Breast epithelium (tissue), 4 donors: Measurements from ENCODE around the gene MAPT. TPM values are rescaled to one million over a fixed set of nuclear protein-coding genes. Genes with fewer than 3 reads are reported as not detected.
A peak's percentile ranks its signal among the peaks of the same experiment; 100 is the strongest.
"Not testable (repeated sequence)": the region's sequence is repeated elsewhere in the genome, so short reads cannot be mapped to it uniquely, and the experiment has no call there.

ENCODE experiments used
- DNase-seq, 2 donors: peaks; one replicate each; pipeline ENCODE4 v3.0.0-alpha.2; 2019; ENCODE audit warnings: low spot score in 2 of 2
- H3K27ac ChIP-seq, 2 donors: fragments of 200-600 bp; sonication (generic) in 1 of 2; one replicate each; pipeline ENCODE4 v1.5.1; 2016 to 2019; ENCODE audit warnings: mild to moderate bottlenecking in 1 of 2
- H3K27me3 ChIP-seq, 2 donors: fragments of 200-600 bp; sonication (generic) in 1 of 2; one replicate each; pipeline versions ENCODE4 v1.5.1 to v1.6.0; 2017 to 2019; ENCODE audit warnings: control low read depth in 1 of 2, mild to moderate bottlenecking in 1 of 2
- H3K36me3 ChIP-seq: fragments of 200-600 bp; one replicate; pipeline ENCODE4 v1.5.1; 2019
- H3K4me1 ChIP-seq, 2 donors: fragments of 200-600 bp; sonication (generic); one replicate each; pipeline ENCODE4 v1.5.1; 2016 to 2019; ENCODE audit warnings: control low read depth in 1 of 2
- H3K4me3 ChIP-seq, 3 donors: fragments of 200-600 bp; sonication (generic); 1 replicate in 2 of 3; 2 replicates in 1 of 3; pipeline ENCODE4 v1.5.1; 2016 to 2019; ENCODE audit warnings: mild to moderate bottlenecking in 3 of 3, moderate library complexity in 2 of 3
- H3K9me3 ChIP-seq, 2 donors: fragments of 200-600 bp; sonication (generic) in 1 of 2; one replicate each; pipeline ENCODE4 v1.5.1; 2016 to 2019; ENCODE audit warnings: control low read depth in 1 of 2
- CTCF ChIP-seq, 3 donors: fragments of 450-650 bp; IDR thresholded peaks; one replicate each; pipeline ENCODE4 v1.5.1; 2016 to 2017; ENCODE audit warnings: antibody characterized with exemption in 3 of 3, mild to moderate bottlenecking in 3 of 3, moderate library complexity in 3 of 3
- POLR2A ChIP-seq: fragments of 450-650 bp; IDR thresholded peaks from one replicate; pipeline ENCODE4 v1.6.1; 2016; ENCODE audit warnings: antibody characterized with exemption, mild to moderate bottlenecking, moderate library complexity
- POLR2AphosphoS5 ChIP-seq, 3 donors: sonication (generic); formaldehyde crosslinking; IDR thresholded peaks; one replicate each; pipeline ENCODE4 v1.6.1; 2017; ENCODE audit warnings: antibody characterized with exemption in 3 of 3
- intact Hi-C: fragments of 100-400 bp; cut with DNase I; formaldehyde crosslinking; loops from one replicate; pipeline ENCODE4 v1.15.1; 2023; ENCODE audit warnings: low total_unique reads
- total RNA-seq, 3 donors: library from RNA; depleted of rRNA; stranded (reverse); fragments of >200 nt; gene quantifications; one replicate each; pipeline ENCODE4 v1.1.0, GENCODE V29; 2016

MAPT gene
- total RNA-seq, 3 donors from 2014 or later: 9.9 to 15.1 (median 12.4) TPM

- H3K9me3 ChIP-seq: no peaks in the 10 kb centered on the region
- TF ChIP-seq POLR2A (no peak), CTCF (IDR thresholded peaks at IDR 0.05) (no peak), POLR2AphosphoS5 (IDR thresholded peaks at IDR 0.05) (no peak)
- no peaks in the 10 kb centered on the region for H3K36me3 ChIP-seq
- no peak for DNase-seq
- no peaks in the 10 kb centered on the region for H3K4me1 ChIP-seq
- no peak overlapping the region for H3K27ac ChIP-seq
- H3K4me3 ChIP-seq: no peak overlapping the region
- H3K27me3 ChIP-seq: no peaks in the 10 kb centered on the region
- intact Hi-C loops: no loop called here
Measured at GRCh38 chr17:46011711-46012505, 117.6 kb downstream of the MAPT start.

GRCh38 chr17:46012506-46013079 lies 118.2 kb downstream of the MAPT start:
- TF ChIP-seq POLR2A (no peak), CTCF (IDR thresholded peaks at IDR 0.05) (no peak), POLR2AphosphoS5 (IDR thresholded peaks at IDR 0.05) (no peak)
- Histone ChIP-seq H3K4me1 (no peaks in the 10 kb centered on the region), H3K27me3 (no peaks in the 10 kb centered on the region), H3K36me3 (no peaks in the 10 kb centered on the region), H3K27ac (no peak overlapping the region), H3K9me3 (no peaks in the 10 kb centered on the region), H3K4me3 (no peak overlapping the region)
- DNase-seq: no peak
- intact Hi-C loops: no loop called here

GRCh38 chr17:46013127-46013501 lies 118.8 kb downstream of the MAPT start:
- DNase-seq: no peak
- Histone ChIP-seq H3K36me3 (no peaks in the 10 kb centered on the region), H3K4me3 (no peak overlapping the region), H3K4me1 (no peaks in the 10 kb centered on the region), H3K27me3 (no peaks in the 10 kb centered on the region), H3K27ac (no peak overlapping the region), H3K9me3 (no peaks in the 10 kb centered on the region)
- intact Hi-C loops: no loop called here
- TF ChIP-seq POLR2AphosphoS5 (IDR thresholded peaks at IDR 0.05): no peak
- TF ChIP-seq CTCF (IDR thresholded peaks at IDR 0.05): no peak
- no peak for TF ChIP-seq POLR2A

- TF ChIP-seq POLR2AphosphoS5 (IDR thresholded peaks at IDR 0.05) (no peak), CTCF (IDR thresholded peaks at IDR 0.05) (no peak), POLR2A (no peak)
- Histone ChIP-seq H3K4me3 (no peak overlapping the region), H3K27me3 (no peaks in the 10 kb centered on the region), H3K27ac (peak overlapping the region in 1 of 2 donors; percentile 1), H3K36me3 (no peaks in the 10 kb centered on the region), H3K4me1 (no peaks in the 10 kb centered on the region), H3K9me3 (no peaks in the 10 kb centered on the region)
- intact Hi-C loops: no loop called here
- DNase-seq: no peak
Measured at GRCh38 chr17:46013502-46014165, 119.3 kb downstream of the MAPT start.

- H3K27me3 ChIP-seq, H3K4me1 ChIP-seq, H3K36me3 ChIP-seq, H3K4me3 ChIP-seq, intact Hi-C loops, H3K27ac ChIP-seq, H3K9me3 ChIP-seq: not testable (repeated sequence)
- peak in 1 of 2 donors; percentile 31 for DNase-seq
Measured at GRCh38 chr17:46019408-46019925, 125.1 kb downstream of the MAPT start.
